ENCODE results near the gene INTS6.

The INTS6 gene

DNA sequence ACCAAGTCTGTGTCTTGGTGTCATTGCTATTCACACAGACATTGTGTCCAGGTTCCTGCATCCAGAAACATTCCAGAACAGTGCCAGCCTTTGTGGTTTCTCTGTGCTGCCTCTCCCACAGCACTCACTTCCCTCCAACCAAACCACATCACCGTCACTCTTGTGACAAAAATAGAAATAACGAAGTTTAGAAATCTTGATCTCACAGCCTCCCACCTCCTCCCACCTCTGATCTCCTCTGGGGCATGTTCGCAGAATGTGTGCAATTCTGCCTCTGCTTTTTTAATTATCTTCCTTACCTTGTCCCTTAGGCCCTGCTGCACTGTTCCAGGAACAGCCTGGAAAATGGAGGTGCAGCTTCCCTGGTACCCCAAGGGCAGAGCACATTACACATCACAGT, 122.0 kb downstream of the INTS6 start:
- no peak overlapping the region for H3K9ac ChIP-seq (ENCODE audit: low read length in 2 of 2)
- no peaks in the 10 kb centered on the region for H3K27me3 ChIP-seq (ENCODE audit: control insufficient read depth in 1 of 2, insufficient read depth in 2 of 2, low read length in 2 of 2)
- H3K27ac ChIP-seq (ENCODE audit: low read length): no peak overlapping the region
- no peaks in the 10 kb centered on the region for H3K9me3 ChIP-seq (ENCODE audit: control insufficient read depth in 2 of 2, low read length in 2 of 2)
- no peak overlapping the region for H3K4me3 ChIP-seq (ENCODE audit: low read length in 2 of 2)
- H3K36me3 ChIP-seq (ENCODE audit: control insufficient read depth in 2 of 2, insufficient read depth in 2 of 2, low read length in 2 of 2): no peaks in the 10 kb centered on the region
- H3K4me1 ChIP-seq (ENCODE audit: control insufficient read depth, insufficient read depth, low read length): no peaks in the 10 kb centered on the region

- no peak overlapping the region for H3K27ac ChIP-seq (ENCODE audit: low read length)
- no peaks in the 10 kb centered on the region for H3K9me3 ChIP-seq (ENCODE audit: control insufficient read depth in 2 of 2, low read length in 2 of 2)
- H3K27me3 ChIP-seq (ENCODE audit: control insufficient read depth in 1 of 2, insufficient read depth in 2 of 2, low read length in 2 of 2): no peaks in the 10 kb centered on the region
- H3K9ac ChIP-seq (ENCODE audit: low read length in 2 of 2): no peak overlapping the region
- no peaks in the 10 kb centered on the region for H3K36me3 ChIP-seq (ENCODE audit: control insufficient read depth in 2 of 2, insufficient read depth in 2 of 2, low read length in 2 of 2)
- H3K4me3 ChIP-seq (ENCODE audit: low read length in 2 of 2): no peak overlapping the region
- no peaks in the 10 kb centered on the region for H3K4me1 ChIP-seq (ENCODE audit: control insufficient read depth, insufficient read depth, low read length)
Observed at GRCh38 chr13:51329606-51330005, 123.2 kb downstream of the INTS6 start.

- no peak overlapping the region for H3K4me3 ChIP-seq (ENCODE audit: low read length in 2 of 2)
- H3K9me3 ChIP-seq (ENCODE audit: control insufficient read depth in 2 of 2, low read length in 2 of 2): no peaks in the 10 kb centered on the region
- H3K27ac ChIP-seq (ENCODE audit: low read length): no peak overlapping the region
- no peak overlapping the region for H3K9ac ChIP-seq (ENCODE audit: low read length in 2 of 2)
- H3K36me3 ChIP-seq (ENCODE audit: control insufficient read depth in 2 of 2, insufficient read depth in 2 of 2, low read length in 2 of 2): no peaks in the 10 kb centered on the region
- H3K4me1 ChIP-seq (ENCODE audit: control insufficient read depth, insufficient read depth, low read length): no peaks in the 10 kb centered on the region
- no peaks in the 10 kb centered on the region for H3K27me3 ChIP-seq (ENCODE audit: control insufficient read depth in 1 of 2, insufficient read depth in 2 of 2, low read length in 2 of 2)
Observed at GRCh38 chr13:51328488-51328887, 124.3 kb downstream of the INTS6 start.

GRCh38 chr13:51327961-51328360, 124.9 kb downstream of the INTS6 start:
- H3K4me1 ChIP-seq (ENCODE audit: control insufficient read depth, insufficient read depth, low read length): no peaks in the 10 kb centered on the region
- H3K4me3 ChIP-seq (ENCODE audit: low read length in 2 of 2): no peak overlapping the region
- no peaks in the 10 kb centered on the region for H3K27me3 ChIP-seq (ENCODE audit: control insufficient read depth in 1 of 2, insufficient read depth in 2 of 2, low read length in 2 of 2)
- no peaks in the 10 kb centered on the region for H3K9me3 ChIP-seq (ENCODE audit: control insufficient read depth in 2 of 2, low read length in 2 of 2)
- no peak overlapping the region for H3K9ac ChIP-seq (ENCODE audit: low read length in 2 of 2)
- H3K36me3 ChIP-seq (ENCODE audit: control insufficient read depth in 2 of 2, insufficient read depth in 2 of 2, low read length in 2 of 2): no peaks in the 10 kb centered on the region
- H3K27ac ChIP-seq (ENCODE audit: low read length): no peak overlapping the region

DNA sequence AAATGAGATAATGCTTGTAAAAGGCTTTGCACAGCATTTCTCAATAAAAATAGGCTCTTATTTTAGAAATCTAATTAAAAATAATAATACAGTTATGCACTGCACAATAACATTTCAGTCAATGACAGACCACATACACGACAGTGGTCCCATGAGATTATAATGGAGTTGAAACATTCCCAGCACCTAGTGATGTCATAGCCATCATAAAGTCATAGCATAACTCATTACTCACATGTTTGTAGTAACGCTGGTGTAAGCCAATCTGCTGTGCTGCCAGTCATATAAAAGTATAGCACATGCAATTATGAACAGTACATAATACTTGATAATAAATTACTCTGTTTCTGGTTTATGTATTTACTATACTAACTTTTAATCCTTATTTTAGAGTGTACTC, 126.1 kb downstream of the INTS6 start:
- no peaks in the 10 kb centered on the region for H3K27me3 ChIP-seq (ENCODE audit: control insufficient read depth in 1 of 2, insufficient read depth in 2 of 2, low read length in 2 of 2)
- H3K27ac ChIP-seq (ENCODE audit: low read length): no peak overlapping the region
- no peaks in the 10 kb centered on the region for H3K36me3 ChIP-seq (ENCODE audit: control insufficient read depth in 2 of 2, insufficient read depth in 2 of 2, low read length in 2 of 2)
- no peaks in the 10 kb centered on the region for H3K4me1 ChIP-seq (ENCODE audit: control insufficient read depth, insufficient read depth, low read length)
- H3K9me3 ChIP-seq (ENCODE audit: control insufficient read depth in 2 of 2, low read length in 2 of 2): no peaks in the 10 kb centered on the region
- H3K9ac ChIP-seq (ENCODE audit: low read length in 2 of 2): no peak overlapping the region
- no peak overlapping the region for H3K4me3 ChIP-seq (ENCODE audit: low read length in 2 of 2)

- Histone ChIP-seq H3K9ac (ENCODE audit: low read length in 2 of 2) (no peak overlapping the region), H3K27me3 (ENCODE audit: control insufficient read depth in 1 of 2, insufficient read depth in 2 of 2, low read length in 2 of 2) (no peaks in the 10 kb centered on the region), H3K9me3 (ENCODE audit: control insufficient read depth in 2 of 2, low read length in 2 of 2) (no peaks in the 10 kb centered on the region), H3K4me1 (ENCODE audit: control insufficient read depth, insufficient read depth, low read length) (no peaks in the 10 kb centered on the region), H3K4me3 (ENCODE audit: low read length in 2 of 2) (no peak overlapping the region), H3K27ac (ENCODE audit: low read length) (no peak overlapping the region), H3K36me3 (ENCODE audit: control insufficient read depth in 2 of 2, insufficient read depth in 2 of 2, low read length in 2 of 2) (no peaks in the 10 kb centered on the region)
Observed at GRCh38 chr13:51325837-51326236, 127.0 kb downstream of the INTS6 start.

GRCh38 chr13:51324714-51325420, 128.0 kb downstream of the INTS6 start:
- Histone ChIP-seq H3K36me3 (ENCODE audit: control insufficient read depth in 2 of 2, insufficient read depth in 2 of 2, low read length in 2 of 2) (no peaks in the 10 kb centered on the region), H3K9ac (ENCODE audit: low read length in 2 of 2) (no peak overlapping the region), H3K4me1 (ENCODE audit: control insufficient read depth, insufficient read depth, low read length) (no peaks in the 10 kb centered on the region), H3K27me3 (ENCODE audit: control insufficient read depth in 1 of 2, insufficient read depth in 2 of 2, low read length in 2 of 2) (no peaks in the 10 kb centered on the region), H3K4me3 (ENCODE audit: low read length in 2 of 2) (no peak overlapping the region), H3K27ac (ENCODE audit: low read length) (no peak overlapping the region), H3K9me3 (ENCODE audit: control insufficient read depth in 2 of 2, low read length in 2 of 2) (no peaks in the 10 kb centered on the region)

- Histone ChIP-seq H3K27me3 (ENCODE audit: control insufficient read depth in 1 of 2, insufficient read depth in 2 of 2, low read length in 2 of 2) (no peaks in the 10 kb centered on the region), H3K9ac (ENCODE audit: low read length in 2 of 2) (no peak overlapping the region), H3K4me3 (ENCODE audit: low read length in 2 of 2) (no peak overlapping the region), H3K27ac (ENCODE audit: low read length) (no peak overlapping the region), H3K36me3 (ENCODE audit: control insufficient read depth in 2 of 2, insufficient read depth in 2 of 2, low read length in 2 of 2) (no peaks in the 10 kb centered on the region), H3K4me1 (ENCODE audit: control insufficient read depth, insufficient read depth, low read length) (no peaks in the 10 kb centered on the region), H3K9me3 (ENCODE audit: control insufficient read depth in 2 of 2, low read length in 2 of 2) (no peaks in the 10 kb centered on the region)
Observed at GRCh38 chr13:51323824-51324511, 128.9 kb downstream of the INTS6 start.

GRCh38 chr13:51322826-51323225, 130.0 kb downstream of the INTS6 start:
- H3K36me3 ChIP-seq (ENCODE audit: control insufficient read depth in 2 of 2, insufficient read depth in 2 of 2, low read length in 2 of 2): no peaks in the 10 kb centered on the region
- H3K27ac ChIP-seq (ENCODE audit: low read length): no peak overlapping the region
- no peak overlapping the region for H3K4me3 ChIP-seq (ENCODE audit: low read length in 2 of 2)
- H3K4me1 ChIP-seq (ENCODE audit: control insufficient read depth, insufficient read depth, low read length): no peaks in the 10 kb centered on the region
- no peaks in the 10 kb centered on the region for H3K9me3 ChIP-seq (ENCODE audit: control insufficient read depth in 2 of 2, low read length in 2 of 2)
- H3K9ac ChIP-seq (ENCODE audit: low read length in 2 of 2): no peak overlapping the region
- no peaks in the 10 kb centered on the region for H3K27me3 ChIP-seq (ENCODE audit: control insufficient read depth in 1 of 2, insufficient read depth in 2 of 2, low read length in 2 of 2)

DNA sequence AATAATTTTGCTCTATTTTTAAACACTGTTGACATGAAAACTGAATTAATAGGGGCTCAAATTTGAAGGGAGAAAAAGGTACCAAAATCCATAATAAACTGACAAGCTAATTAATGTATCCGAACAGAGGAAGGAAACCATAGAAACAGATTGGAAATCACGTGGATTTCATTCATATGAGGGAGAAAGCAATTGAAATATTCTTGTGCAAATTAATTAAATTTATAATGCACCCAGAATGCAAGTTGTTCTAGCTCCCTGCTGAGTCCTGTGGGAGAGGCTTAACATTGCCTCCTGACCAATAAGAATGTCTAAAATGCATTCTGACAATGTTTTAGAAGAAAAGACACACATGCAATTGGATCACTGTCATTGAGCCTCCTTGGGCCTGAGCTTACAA, 131.0 kb downstream of the INTS6 start:
- no peaks in the 10 kb centered on the region for H3K36me3 ChIP-seq (ENCODE audit: control insufficient read depth in 2 of 2, insufficient read depth in 2 of 2, low read length in 2 of 2)
- no peaks in the 10 kb centered on the region for H3K27me3 ChIP-seq (ENCODE audit: control insufficient read depth in 1 of 2, insufficient read depth in 2 of 2, low read length in 2 of 2)
- no peak overlapping the region for H3K4me3 ChIP-seq (ENCODE audit: low read length in 2 of 2)
- no peaks in the 10 kb centered on the region for H3K4me1 ChIP-seq (ENCODE audit: control insufficient read depth, insufficient read depth, low read length)
- no peaks in the 10 kb centered on the region for H3K9me3 ChIP-seq (ENCODE audit: control insufficient read depth in 2 of 2, low read length in 2 of 2)
- no peak overlapping the region for H3K9ac ChIP-seq (ENCODE audit: low read length in 2 of 2)
- H3K27ac ChIP-seq (ENCODE audit: low read length): no peak overlapping the region

DNA sequence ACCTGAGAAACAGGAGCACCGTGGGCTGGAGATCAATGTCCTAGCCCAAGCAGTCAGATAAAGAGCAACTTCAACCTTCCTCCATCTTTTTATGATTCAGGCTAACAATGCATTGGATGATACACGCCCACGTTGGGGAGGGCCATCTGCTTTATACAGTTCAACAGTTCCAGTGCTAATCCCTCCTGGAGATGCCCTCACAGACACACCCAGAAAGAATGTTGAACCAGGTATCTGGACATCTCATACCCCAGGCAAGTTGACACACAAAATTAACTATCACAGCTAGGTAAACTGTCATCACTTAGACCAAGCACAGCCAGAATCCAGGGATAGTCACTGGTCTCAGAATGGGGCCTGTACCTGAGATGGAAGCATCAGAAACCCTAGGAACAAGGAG, 134.0 kb downstream of the INTS6 start:
- Histone ChIP-seq H3K27me3 (ENCODE audit: control insufficient read depth in 1 of 2, insufficient read depth in 2 of 2, low read length in 2 of 2) (no peaks in the 10 kb centered on the region), H3K9me3 (ENCODE audit: control insufficient read depth in 2 of 2, low read length in 2 of 2) (no peaks in the 10 kb centered on the region), H3K27ac (ENCODE audit: low read length) (no peak overlapping the region), H3K36me3 (ENCODE audit: control insufficient read depth in 2 of 2, insufficient read depth in 2 of 2, low read length in 2 of 2) (no peaks in the 10 kb centered on the region), H3K4me1 (ENCODE audit: control insufficient read depth, insufficient read depth, low read length) (no peaks in the 10 kb centered on the region), H3K9ac (ENCODE audit: low read length in 2 of 2) (no peak overlapping the region), H3K4me3 (ENCODE audit: low read length in 2 of 2) (no peak overlapping the region)
